Activated naive CD8-positive, alpha-beta T cell treated with anti-CD3 and anti-CD28 coated beads, Interleukin-2, amount 50 U/mL, for 24 hours (primary cell): ENCODE results near the gene CASK.

Source experiments
- ATAC-seq: fragments of 150-1000 bp; cut with Tn5 transposase; one replicate; pipeline ENCODE4 v1.10.0; 2021
- DNase-seq: peaks from one replicate; pipeline ENCODE4 v3.0.0; 2021
- H3K27ac Mint-ChIP-seq: one replicate; pipeline ENCODE4 v1.8.0; 2021; ENCODE audit warnings: mild to moderate bottlenecking, mixed read lengths
- H3K27me3 Mint-ChIP-seq: one replicate; pipeline ENCODE4 v1.8.0; 2021; ENCODE audit warnings: mixed read lengths
- H3K36me3 Mint-ChIP-seq: one replicate; pipeline ENCODE4 v1.8.0; 2021; ENCODE audit warnings: low read depth, mixed read lengths
- H3K4me1 Mint-ChIP-seq: one replicate; pipeline ENCODE4 v1.8.0; 2021; ENCODE audit warnings: mixed read lengths
- H3K4me3 Mint-ChIP-seq: one replicate; pipeline ENCODE4 v1.8.0; 2021; ENCODE audit warnings: mild to moderate bottlenecking, moderate library complexity, mixed read lengths
- H3K9me3 Mint-ChIP-seq: one replicate; pipeline ENCODE4 v1.8.0; 2021; ENCODE audit warnings: mixed read lengths

The CASK gene

GRCh38 chrX:41468647-41469323 is 454.6 kb downstream of the CASK start:
- no peak for DNase-seq
- H3K27ac Mint-ChIP-seq = no peak overlapping the region
- H3K9me3 Mint-ChIP-seq = no peaks in the 10 kb centered on the region
- ATAC-seq = no peak
- H3K4me1 Mint-ChIP-seq = no peaks in the 10 kb centered on the region
- no peaks in the 10 kb centered on the region for H3K27me3 Mint-ChIP-seq
- H3K36me3 Mint-ChIP-seq = no peaks in the 10 kb centered on the region
- no peak overlapping the region for H3K4me3 Mint-ChIP-seq
